Measurements from ENCODE around the gene ANO2.

GRCh38 chr12:5588176-5588575 lies 356.9 kb downstream of the ANO2 start:
- TF ChIP-seq ARNTL (CRISPR knock-in tag; IDR thresholded peaks at IDR 0.05; ENCODE audit: borderline replicate concordance, low read depth): no peak
- no peak for TF ChIP-seq POU6F1 (CRISPR knock-in tag; IDR thresholded peaks at IDR 0.05; ENCODE audit: borderline replicate concordance, low read depth)
- no peak for TF ChIP-seq PATZ1 (CRISPR knock-in tag; IDR thresholded peaks at IDR 0.05; ENCODE audit: borderline replicate concordance)
- no peak for TF ChIP-seq ZNF8 (CRISPR knock-in tag; IDR thresholded peaks at IDR 0.05)
- no peak for TF ChIP-seq OSR1 (CRISPR knock-in tag; IDR thresholded peaks at IDR 0.05)

Data from SK-N-SH treated with all-trans-retinoic acid at 6 μM for 48 hours (cell line).